NT2/D1 (cell line): ENCODE results near the gene CD99L2.

Experiments
- SUZ12 ChIP-seq: IDR thresholded peaks from 2 replicates; pipeline ENCODE4 v1.6.1; 2011; ENCODE audit not compliant: insufficient read length, insufficient read depth; ENCODE audit errors: extremely low read depth
- YY1 ChIP-seq: IDR thresholded peaks from 2 replicates; pipeline ENCODE4 v1.6.1; 2011; ENCODE audit not compliant: insufficient read length, insufficient read depth

DNA sequence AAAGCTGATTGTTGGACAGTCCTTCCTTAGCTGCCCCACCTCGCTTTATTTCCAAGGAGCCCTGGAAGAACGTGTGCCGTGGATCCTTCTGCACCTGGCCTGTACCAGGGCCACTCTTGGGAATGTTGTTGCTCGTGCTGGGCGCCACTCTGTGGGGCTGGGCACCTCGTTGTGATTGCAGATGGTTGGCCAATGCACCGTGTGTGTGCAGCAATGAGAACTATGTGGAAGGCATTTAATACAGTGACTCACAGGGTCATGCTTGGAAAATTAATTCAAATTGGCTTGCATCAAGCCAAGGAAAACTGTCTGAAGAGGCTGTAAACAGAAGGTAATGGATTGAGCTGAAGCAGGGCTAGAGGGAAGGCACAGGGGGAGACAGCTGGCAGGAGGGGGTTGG is 37.0 kb upstream of the CD99L2 start:
- no peak for TF ChIP-seq YY1
- TF ChIP-seq SUZ12: no peak
